Diencephalon (tissue), 1 donor: Measurements from ENCODE around the gene CLN6. TPM values are rescaled to one million over a fixed set of nuclear protein-coding genes. Genes with fewer than 3 reads are reported as not detected.

Experiments used
- total RNA-seq: library from RNA; depleted of rRNA; stranded (reverse); fragments of >200 nt; gene quantifications from one replicate; pipeline ENCODE4 v1.2.3, GENCODE V29; 2014

Gene CLN6
- 6.9 TPM for total RNA-seq

DNA sequence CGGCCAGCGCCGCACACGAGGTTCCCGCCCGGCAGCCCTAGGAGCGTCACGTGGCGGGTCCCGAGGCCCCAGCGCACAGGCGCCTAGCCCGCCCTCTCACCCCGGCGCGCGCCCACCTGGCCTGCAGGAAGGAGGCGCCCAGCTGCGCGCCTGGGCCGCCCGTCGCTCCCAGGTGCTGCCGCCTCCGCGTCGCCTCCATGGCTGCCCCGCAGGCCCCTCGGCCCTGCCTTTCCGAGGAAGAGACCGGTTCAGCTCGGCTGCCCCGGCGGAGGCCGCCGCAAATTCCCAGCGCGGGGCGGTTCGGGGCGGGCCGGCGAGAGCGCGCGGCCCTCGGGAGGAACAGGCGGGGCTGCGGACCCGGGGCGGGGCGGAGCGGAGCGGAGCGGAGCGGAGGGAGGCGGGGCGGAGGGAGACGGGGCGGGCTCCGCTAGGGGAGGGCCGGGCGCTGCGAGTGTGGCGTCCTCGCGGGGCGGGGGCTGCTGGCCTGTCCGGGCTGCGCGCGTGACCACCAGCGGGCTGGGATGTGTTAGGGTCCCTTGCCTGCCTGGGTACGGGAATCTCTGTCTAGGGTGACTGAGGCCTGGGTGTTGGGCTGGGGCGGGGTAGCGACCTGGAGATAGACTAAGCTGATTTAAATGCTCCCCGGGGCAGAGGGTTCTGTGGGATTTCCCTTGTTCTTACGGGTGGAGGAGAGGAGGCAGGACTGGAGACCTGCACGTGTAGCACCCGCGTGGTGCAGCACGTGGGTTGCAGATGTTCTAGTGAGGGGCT is at the start of gene CLN6:
CLN6 (minus strand) TSS at position 343 of the 771 bp plus-strand sequence; CDS start at position 199, 144 bp downstream.

DNA sequence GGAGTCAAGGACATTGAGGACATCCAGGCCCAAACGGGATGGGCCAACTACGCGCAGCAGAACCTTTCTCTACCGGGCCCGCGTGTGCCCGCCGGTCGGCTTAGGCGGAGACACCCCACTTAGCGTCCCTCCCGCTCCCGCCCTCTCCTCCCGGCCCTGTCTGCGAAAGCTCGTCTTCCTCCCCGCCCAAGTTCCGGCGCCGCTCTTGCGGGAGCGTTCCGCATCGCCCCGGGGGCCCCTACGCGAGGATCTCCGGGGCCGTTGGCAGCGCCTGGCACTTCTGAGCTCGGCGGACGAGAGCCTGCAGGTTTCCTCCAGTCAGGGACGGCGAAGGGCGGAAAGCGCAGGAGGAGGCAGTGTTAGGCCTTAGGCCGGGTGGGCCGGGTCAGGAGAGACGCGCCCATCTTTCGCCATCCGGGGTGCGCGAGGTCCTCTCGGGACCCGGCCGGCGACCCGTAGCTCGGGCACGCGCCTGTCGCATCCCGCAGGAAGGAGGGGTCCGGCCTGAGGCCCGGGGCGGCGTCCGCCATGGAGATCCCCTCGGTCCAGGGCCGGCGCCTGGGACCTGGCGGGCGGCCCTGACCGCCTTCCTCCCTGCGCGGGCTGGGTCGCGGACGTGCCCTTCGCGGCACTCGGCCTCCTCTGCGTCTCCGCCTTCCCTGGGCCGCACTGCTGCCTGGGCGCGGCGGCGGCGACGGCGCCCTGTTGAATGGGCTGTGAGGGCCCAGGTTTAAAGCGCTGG is 48.2 kb upstream of the CLN6 start, which contains the start of gene FEM1B:
FEM1B (plus strand) TSS at position 143 of the 742 bp plus-strand sequence. CDS start 673 bp downstream, outside the sequence.

DNA sequence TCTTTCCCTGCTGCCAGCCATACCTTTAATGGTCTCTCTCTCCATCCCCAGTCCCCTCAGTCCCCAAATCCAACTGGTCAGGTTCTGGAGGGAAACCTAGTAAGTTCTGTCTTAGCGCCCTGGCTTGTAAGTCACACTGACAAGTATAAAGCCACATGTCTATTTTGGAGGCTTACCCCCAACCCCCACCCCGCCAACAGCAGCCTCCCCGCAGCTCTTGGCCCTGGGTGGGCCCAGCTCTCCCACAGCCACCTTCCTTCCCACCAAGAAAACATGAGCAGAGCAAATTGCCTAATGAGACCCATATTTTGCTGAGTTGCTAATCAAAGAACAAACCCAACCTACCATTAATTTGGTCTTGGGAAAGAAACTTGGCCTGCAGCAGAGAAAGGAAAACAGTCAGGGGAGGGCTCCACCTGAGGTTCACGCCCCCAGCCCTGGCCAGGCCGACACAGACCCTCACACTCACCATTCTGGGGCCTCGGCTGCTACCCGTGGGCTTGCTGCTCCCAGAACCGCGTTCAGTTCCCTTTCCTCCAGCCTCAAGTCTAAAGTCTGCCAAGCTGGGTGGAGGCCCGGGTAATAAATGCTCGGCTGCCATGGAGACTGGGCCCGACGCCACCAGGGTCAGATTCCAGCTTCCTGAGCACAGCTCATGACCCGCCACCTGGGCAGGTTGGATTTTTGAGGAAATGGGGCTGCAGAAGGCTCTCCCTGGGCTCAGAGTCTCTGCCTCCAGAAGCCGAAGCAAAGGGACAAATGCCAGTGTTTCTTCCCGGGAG is 24.6 kb downstream of the CLN6 start, which contains the start of gene CALML4:
CALML4 (minus strand) TSS at position 557 of the 782 bp plus-strand sequence; CDS start at position 472, 85 bp downstream.

Other genes starting within 250 kb of the CLN6 start
- gene PIAS1, start 175.4 kb downstream of the CLN6 start, total RNA-seq: 23.8 TPM
- 3.5 TPM for gene CALML4, start 24.4 kb downstream of the CLN6 start, total RNA-seq
- gene FEM1B, start 48.0 kb upstream of the CLN6 start, total RNA-seq: 209 TPM
- gene ITGA11, start 202.4 kb upstream of the CLN6 start, total RNA-seq: 0.92 TPM